IMR-90 (cell line): Measurements from ENCODE around the gene TSSC4.

Experiments used
- BHLHE40 ChIP-seq: fragments of 150-350 bp; IDR thresholded peaks from 2 replicates; pipeline ENCODE4 v1.6.1; 2016; ENCODE audit warnings: mild to moderate bottlenecking, low read depth, low read length
- CEBPB ChIP-seq: IDR thresholded peaks from 2 replicates; pipeline ENCODE4 v1.6.1; 2012; ENCODE audit warnings: low read depth, low read length, improper control_type of control experiment
- CHD1 ChIP-seq: IDR thresholded peaks from 2 replicates; pipeline ENCODE4 v1.6.1; 2012; ENCODE audit warnings: low read depth, low read length, improper control_type of control experiment
- FOS ChIP-seq: fragments of 150-350 bp; IDR thresholded peaks from 2 replicates; pipeline ENCODE4 v1.6.1; 2016; ENCODE audit warnings: low read depth, low read length
- MAFK ChIP-seq: IDR thresholded peaks from 2 replicates; pipeline ENCODE4 v1.6.1; 2012; ENCODE audit warnings: low read depth, low read length, improper control_type of control experiment
- MAZ ChIP-seq: IDR thresholded peaks from 2 replicates; pipeline ENCODE4 v1.6.1; 2012; ENCODE audit warnings: low read depth, mild to moderate bottlenecking, low read length, improper control_type of control experiment, moderate library complexity, borderline replicate concordance
- POLR2A ChIP-seq: IDR thresholded peaks from 2 replicates; pipeline ENCODE4 v1.6.1; 2012; ENCODE audit warnings: mild to moderate bottlenecking, low read depth, low read length
- RAD21 ChIP-seq: IDR thresholded peaks from 2 replicates; pipeline ENCODE4 v1.6.1; 2012; ENCODE audit warnings: low read length, improper control_type of control experiment
- RFX5 ChIP-seq: IDR thresholded peaks from 2 replicates; pipeline ENCODE4 v1.8.0; 2012; ENCODE audit warnings: low read depth, mild to moderate bottlenecking, low read length, moderate library complexity
- SMC3 ChIP-seq: fragments of 150-350 bp; IDR thresholded peaks from 2 replicates; pipeline ENCODE4 v1.6.1; 2016; ENCODE audit warnings: low read depth, mild to moderate bottlenecking, antibody characterized with exemption, low read length, moderate library complexity
- USF2 ChIP-seq: fragments of 150-350 bp; IDR thresholded peaks from 2 replicates; pipeline ENCODE4 v1.6.1; 2017; ENCODE audit warnings: mild to moderate bottlenecking, antibody characterized with exemption, low read length, low read depth
- TF ChIP-seq, protein P1 (sequence below): conservative IDR thresholded peaks from 2 replicates; pipeline ENCODE4 v1.5.1; 2012; ENCODE audit warnings: mild to moderate bottlenecking, low read depth, low read length, improper control_type of control experiment

- TF ChIP-seq, protein P1, sequence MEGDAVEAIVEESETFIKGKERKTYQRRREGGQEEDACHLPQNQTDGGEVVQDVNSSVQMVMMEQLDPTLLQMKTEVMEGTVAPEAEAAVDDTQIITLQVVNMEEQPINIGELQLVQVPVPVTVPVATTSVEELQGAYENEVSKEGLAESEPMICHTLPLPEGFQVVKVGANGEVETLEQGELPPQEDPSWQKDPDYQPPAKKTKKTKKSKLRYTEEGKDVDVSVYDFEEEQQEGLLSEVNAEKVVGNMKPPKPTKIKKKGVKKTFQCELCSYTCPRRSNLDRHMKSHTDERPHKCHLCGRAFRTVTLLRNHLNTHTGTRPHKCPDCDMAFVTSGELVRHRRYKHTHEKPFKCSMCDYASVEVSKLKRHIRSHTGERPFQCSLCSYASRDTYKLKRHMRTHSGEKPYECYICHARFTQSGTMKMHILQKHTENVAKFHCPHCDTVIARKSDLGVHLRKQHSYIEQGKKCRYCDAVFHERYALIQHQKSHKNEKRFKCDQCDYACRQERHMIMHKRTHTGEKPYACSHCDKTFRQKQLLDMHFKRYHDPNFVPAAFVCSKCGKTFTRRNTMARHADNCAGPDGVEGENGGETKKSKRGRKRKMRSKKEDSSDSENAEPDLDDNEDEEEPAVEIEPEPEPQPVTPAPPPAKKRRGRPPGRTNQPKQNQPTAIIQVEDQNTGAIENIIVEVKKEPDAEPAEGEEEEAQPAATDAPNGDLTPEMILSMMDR = no peak
- no peak for TF ChIP-seq MAFK
- no peak for TF ChIP-seq POLR2A
- TF ChIP-seq CEBPB = no peak
- TF ChIP-seq RAD21 = no peak
- no peak for TF ChIP-seq USF2
- TF ChIP-seq BHLHE40 = no peak
- no peak for TF ChIP-seq RFX5
- no peak for TF ChIP-seq CHD1
- TF ChIP-seq FOS = no peak
- TF ChIP-seq SMC3 = no peak
- TF ChIP-seq MAZ = no peak
These were observed 17.5 kb downstream of the TSSC4 start for GRCh38 chr11:2417856-2418692.
